GM18873 (cell line): Measurements from ENCODE around the gene SPRYD7.
"Not testable (repeated sequence)": the region's sequence is repeated elsewhere in the genome, so short reads cannot be mapped to it uniquely, and the experiment has no call there.

Experiments used
- ATAC-seq: cut with Tn5 transposase; IDR thresholded peaks from one replicate; pipeline ENCODE4 v1.9.1; 2021; ENCODE audit warnings: mild to moderate bottlenecking, moderate library complexity, moderate number of reproducible peaks; ENCODE audit not compliant: unreplicated experiment, low FRiP score

Gene SPRYD7, protein sequence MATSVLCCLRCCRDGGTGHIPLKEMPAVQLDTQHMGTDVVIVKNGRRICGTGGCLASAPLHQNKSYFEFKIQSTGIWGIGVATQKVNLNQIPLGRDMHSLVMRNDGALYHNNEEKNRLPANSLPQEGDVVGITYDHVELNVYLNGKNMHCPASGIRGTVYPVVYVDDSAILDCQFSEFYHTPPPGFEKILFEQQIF

DNA sequence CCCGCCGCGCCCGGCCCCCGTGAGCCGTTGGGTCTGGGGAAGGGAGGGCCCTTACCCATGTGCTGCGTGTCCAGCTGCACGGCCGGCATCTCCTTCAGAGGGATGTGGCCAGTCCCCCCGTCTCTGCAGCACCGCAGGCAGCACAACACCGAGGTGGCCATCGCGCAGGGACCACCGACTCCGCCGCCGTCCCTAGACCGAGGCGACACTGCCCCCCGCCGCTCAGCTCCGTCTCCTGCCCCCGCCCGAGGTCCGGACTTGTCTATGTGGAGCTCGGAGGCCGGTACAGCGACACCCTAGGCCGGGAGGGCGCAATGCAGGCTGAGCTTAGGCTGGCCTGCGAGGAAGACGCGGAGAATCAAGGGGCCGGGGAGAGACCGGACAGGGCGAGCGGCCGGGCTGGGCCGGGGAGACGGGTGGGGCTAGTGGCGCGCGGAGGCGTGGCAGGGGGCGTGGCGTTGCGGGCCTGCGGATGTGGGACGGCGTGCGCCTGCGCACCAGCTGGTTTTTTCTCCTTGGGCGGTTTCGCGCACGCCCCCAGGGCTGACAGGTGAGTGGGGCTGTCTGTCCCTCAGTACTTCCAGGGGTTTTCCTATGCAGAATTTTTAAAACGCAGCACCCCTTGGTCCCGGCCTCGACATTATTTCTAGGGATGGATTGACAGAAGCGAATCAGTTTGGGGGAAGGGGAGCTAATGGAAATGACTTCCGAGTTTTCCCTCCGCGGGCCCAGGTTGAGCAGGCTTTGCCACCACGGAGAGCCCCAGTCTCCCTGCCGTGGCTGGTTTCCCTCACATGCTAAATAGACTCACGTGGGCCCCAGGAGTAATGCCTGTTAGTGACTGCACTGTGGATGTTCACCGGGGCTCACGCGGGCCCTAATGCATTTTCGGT, at the start of gene SPRYD7:
Gene SPRYD7, minus strand, starts transcription at position 266 of the 893 bp plus-strand sequence. Its CDS starts 105 bp downstream, at position 161.
- ATAC-seq = peak; percentile 96

DNA sequence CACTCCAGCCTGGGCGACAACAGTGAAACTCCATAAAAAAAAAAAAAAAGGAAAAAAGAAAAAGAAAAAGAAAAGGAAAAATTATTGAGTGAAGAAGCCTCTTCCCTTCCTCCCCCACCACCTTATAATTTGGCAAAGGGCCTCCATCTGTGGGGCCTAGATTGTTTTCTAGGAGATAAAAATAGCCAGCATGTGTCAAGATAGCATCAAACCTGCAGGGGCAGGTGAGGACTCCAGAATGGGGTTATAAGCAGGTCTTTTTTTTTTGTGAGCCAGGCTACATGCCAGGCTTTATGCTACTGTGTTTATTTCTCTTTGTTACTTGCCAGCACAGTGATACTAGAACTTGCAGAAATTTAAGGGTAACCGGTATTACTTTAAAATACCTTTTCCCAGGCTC, 49.0 kb upstream of the SPRYD7 start:
- ATAC-seq = no peak

DNA sequence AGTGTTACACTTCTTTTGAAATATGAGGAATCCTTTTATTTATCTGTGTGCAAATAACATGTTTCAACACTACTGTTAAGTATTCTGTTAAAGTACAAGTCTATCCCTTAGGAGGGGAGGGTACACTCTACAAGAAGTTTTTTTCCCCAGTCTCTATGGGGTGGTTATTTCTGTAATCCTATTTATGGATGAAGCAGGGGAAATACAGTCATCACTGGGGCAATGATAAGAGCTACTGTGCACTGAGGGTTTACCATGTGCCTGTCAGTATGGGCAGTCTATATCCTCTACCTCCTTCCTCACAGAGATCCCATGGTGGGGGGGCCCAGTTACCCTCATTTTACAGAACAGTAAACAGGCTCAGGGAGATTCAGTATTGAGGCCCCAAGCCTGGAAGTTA, 44.1 kb upstream of the SPRYD7 start:
- no peak for ATAC-seq

DNA sequence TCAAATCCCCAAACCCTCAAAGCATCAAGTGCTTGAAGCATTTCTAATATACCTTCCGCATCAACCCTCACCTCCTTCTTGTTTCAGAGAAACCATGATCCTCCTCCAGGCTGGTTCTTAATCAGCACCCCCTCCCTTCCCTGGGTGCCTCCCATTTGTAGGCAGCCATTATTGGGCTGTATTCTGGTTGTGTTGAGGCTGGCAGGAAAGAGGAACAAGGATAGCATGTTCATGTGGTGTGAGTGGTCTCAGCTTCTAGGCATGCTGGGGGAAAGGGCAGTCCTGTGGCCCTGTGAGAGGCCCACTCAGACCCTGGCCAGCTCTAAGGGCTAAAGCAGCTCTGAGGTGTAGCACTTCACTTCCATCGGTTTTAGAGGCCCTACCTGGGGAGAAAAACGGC, 41.9 kb upstream of the SPRYD7 start:
- ATAC-seq = no peak

DNA sequence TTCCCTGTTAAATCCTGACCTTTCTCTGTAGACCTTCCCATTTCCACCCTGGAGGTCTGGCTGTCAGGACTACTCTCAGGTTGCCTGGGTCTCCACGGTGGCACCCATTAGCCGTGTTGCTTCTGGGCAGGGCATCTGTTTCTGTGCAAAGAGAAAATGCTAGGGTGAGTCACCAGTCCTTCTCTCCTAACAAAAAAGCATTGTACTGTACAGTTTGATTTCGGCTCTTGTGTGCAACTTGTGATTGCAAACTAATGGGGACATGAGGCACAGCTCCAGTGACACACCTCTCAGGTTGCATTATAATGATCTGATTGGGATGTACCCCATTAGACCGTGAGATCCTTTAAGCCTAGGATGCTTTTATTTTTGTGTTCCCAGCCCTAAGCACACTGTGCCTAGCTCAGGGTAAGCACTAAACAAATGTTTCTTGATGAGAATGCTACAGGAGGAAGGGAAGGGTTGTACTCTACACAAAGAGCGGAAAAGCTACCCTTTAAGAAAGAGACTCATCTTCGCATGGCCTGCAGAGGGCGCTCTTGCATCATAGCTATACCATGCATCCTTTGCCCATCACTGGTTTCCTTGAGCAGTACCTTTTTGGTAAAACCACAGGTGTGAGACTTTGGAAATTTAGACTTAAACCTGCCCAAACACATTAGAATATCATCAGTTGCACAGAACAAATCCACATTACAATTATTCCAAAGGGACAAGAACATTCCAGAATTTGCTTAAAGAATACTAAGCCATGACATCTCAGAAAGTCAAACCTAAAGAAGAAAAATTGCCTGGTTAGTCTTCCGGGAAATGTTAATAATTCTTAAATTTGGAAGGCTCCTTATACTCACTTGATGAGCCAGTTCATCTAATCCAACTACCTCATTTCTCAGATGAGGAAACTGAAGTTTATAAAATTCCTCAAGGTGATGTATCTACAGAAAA, 40.4 kb upstream of the SPRYD7 start:
- ATAC-seq = peak; percentile 56

DNA sequence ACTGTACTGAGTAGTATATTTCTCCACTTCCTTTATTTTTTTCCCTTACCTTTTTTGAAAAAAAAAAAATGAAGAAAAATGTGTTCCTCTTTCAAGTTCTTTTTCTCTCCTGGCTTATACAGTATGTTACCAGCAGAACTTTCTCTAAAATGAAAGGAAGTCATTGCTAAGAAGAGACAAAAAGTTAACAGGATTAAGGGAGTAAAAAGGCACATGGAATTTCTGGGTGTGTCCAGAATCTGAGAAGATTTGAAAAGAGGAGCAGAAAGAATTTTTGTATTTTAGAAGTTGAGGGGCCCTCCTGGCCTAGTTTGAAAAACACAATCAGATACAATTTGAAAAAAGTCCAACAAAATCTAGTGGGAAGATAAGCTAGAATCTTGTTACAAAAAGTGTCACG, 39.7 kb upstream of the SPRYD7 start:
- ATAC-seq = no peak

DNA sequence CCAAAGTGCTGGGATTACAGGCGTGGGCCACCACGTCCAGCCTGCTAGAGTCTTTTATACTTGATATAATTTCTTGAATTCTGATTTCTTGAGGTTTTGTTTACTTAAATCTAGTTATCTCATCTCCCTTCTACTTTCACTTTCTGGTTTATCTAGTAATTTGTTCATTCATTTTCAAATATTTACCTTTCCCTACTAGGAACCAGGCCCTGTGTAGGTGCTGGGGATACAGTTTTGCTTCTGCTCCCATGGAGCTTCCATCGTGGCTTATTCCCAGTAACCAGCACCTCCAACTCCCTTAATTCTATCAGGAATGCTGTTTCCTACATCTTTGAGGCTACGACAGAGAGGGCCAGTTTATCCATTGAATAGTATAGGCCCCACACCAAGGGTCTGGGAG, 36.6 kb upstream of the SPRYD7 start:
- no peak for ATAC-seq

DNA sequence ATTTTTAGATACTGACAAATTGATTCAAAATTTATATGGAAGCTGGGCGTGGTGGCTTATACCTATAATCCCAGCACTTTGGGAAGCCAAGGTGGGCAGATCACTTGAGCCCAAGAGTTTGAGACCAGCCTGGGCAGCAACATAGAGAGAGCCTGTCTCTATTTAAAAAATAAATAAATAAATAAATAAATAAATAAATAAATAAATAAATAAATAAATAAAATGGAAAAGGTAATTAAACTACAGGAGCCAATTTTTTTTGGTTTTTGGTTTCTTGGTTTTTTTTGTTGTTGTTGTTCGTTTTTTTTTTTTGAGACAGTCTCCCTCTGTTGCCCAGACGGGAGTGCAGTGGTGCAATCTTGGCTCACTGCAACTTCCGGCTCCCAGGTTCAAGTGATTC, 31.3 kb upstream of the SPRYD7 start:
- ATAC-seq = no peak

DNA sequence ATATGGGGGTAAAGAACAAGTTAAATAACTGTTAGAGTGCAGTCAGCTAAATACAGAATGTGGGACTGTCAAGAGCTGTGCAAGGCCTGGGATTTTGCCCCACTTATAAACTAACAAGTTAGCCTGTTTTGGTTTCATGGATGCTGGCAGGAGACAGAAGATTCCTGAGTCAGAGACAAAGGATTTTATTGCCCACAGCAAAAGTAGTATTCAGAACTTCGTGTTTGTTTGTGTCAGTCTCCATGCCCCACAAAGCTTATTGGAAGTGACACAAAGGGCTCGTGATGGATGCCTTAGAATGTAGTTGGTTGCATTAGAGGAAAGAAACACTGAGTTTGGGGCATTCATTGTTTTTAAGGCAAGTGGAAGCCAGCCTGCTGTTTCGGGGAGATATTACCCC, 22.2 kb upstream of the SPRYD7 start:
- ATAC-seq = no peak

DNA sequence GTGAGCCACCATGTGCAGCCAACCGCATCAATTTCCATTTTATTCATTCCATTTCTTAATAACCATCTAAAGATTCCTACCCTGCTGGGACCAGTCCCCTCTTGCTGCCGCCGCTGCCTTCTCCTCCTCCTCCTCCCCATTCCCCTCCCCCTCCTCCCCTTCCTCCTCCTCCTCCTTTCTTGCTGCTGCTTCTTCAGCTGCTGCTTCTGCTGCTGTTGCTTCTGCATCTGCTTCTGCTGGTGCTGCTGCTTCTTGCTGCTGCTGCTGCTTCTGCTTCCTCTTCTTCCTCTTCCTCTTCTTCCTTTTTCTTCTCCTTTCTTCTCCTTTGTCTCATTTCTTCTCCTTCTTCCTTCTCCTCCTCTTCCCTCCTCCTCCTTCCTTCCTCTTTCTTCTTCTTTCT, 20.0 kb upstream of the SPRYD7 start:
- ATAC-seq = no peak

DNA sequence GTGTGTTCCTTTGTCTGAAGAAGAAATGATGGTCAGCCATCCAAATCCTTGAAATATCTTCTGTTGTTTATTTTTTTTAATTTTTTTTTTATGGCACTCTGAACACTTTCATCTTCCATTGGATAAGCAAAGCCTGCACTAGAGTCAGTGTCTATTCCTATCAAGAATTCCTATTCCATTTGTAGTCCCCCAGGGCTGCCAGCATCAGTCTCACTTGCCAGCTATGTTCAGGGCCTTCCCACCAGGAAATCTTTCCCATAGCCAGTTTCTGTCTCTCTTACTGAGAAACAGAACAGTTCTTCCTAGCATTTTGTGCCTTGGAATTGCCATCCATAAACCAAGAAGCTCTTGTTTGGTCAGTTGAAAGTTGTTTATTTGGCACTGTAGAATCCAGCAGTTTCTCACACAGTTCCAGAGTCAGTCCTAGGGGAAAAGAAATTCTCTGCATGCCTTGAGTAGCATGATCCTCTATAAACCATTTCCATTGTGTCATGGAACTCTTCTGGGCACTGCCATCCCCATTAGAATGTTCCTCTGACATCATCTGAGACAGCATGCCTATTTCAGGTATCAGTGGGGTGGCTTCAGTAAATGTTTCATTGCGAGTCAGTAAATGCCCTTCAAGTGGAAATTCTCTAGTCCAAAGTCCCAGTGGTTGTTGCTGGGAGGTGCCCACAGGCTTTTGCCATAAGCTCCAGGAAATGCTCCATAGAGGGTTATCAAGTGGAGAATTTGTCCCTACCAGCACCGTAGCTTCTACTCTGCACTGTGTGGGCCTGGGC, 18.7 kb upstream of the SPRYD7 start:
- no peak for ATAC-seq

DNA sequence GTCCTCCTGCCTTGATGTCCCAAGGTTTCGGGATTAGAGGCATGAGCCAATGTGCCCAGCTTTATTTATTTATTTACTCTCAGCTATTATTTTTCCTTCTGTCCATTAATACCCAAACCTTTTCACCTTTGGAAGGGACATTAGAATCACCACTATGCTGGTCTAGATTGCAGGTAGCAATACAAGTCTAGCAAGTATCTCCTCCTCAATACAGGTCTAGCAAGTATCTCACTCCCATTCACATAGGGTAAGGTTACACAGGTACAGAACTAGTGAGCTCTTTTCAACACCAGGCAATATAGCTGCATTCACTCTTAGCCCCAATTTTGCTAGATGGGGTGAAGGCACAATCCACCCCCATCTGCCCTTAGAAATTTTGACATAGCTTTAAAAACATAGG, 17.4 kb upstream of the SPRYD7 start:
- no peak for ATAC-seq

DNA sequence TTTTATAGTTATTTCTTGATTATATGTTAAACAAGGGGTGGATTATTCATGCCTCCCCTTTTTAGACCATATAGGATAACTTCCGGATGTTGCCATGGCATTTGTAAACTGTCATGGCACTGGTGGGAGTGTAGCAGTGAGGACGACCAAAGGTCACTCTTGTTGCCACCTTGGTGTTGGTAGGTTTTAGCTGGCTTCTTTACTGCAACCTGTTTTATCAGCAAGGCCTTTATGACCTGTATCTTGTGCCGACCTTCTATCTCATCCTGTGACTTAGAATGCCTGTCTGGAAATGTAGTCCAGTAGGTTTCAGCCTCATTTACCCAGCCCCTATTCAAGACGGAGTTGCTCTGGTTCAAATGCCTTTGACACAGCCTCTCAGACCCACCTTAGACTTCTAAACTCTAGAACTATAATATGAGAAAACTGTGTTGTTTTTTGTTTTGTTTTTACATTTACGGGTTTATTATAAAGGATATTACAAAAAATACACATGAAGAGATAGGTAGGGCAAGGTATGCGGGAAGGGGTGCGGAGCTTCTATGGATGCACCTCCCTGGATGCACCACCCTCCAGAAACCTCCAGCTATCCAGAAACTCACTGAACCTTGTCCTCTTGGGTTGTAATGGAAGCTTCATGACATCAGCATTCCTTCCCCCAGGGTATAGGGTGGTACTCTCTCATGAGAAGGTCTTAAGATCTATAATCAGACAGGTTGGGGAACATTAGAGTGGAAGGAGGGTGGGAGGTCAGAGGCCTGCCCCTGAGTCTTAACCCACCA, 15.8 kb upstream of the SPRYD7 start:
- no peak for ATAC-seq

DNA sequence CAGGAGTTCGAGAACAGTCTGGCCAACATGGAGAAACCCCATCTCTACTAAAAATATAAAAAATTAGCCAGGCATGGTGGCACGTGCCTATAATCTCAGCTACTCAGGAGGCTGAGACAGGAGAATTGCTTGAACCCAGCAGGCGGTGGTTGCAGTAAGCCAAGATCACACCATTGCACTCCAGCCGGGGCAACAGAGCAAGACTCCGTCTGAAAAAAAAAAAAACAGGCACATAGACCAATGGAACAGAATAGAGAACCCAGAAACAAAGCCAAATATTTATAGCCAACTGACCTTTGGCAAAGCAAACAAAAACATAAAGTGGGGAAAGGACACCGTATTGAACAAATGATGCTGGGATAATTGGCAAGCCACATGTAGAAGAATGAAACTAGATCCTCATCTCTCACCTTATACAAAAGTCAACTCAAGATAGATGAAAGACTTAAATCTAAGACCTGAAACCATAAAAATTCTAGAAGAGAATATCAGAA, 12.7 kb upstream of the SPRYD7 start:
- ATAC-seq = not testable (repeated sequence)

DNA sequence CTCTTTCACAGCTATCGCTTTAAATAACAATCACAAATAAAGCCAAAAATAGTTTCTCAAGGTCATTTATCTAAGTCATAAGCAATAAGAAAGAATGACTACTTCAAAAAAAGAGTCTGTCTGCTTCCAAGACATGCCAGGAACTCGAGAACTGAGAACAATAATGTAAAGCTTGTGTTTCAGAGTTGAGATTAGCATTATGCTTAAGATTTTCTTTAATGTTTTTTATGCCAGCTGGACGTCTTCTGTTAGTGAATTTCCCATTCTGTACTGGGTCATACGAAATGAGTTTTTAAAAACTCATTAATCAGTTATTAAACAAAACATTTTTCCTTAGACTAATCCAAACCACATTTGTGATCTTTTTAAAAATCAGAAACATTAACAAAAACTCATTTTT, 3.2 kb upstream of the SPRYD7 start:
- ATAC-seq = no peak

DNA sequence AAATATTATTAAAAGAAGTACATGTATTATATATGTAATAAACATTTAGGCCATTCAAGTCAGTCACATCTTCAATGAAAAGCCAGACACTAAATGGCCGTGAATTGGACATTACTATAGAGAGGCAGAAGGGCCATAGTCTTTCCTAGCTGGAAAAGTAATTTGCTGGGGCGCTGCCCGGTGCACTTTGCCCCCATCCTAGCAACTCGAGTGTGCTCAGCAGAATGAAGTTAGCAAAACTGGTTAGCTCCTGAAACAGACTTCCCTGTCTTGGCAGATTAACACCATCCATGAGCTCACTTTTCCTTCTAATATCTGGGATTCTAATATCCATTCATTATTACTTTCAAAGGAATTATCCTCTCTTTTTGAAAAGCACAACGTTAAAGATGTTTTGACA, 2.8 kb upstream of the SPRYD7 start:
- no peak for ATAC-seq

DNA sequence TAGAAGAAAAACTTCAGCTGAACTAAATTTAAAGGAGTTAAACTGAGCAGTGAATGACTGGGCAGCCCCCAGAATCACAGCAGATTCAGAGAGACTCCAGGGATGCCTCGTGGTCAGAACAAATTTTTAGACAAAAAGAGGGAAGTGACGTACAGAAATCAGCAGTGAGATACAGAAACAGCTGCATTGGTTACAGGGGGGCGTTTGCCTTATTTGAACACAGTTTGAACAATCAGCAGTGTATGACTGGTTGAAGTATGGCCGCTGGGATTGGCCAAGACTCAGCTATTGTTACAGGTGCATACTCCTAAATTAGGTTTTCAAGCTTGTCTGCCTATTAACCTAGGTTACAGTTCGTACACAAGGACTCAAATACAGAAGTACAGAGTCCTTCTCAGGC, 2.2 kb upstream of the SPRYD7 start:
- no peak for ATAC-seq

DNA sequence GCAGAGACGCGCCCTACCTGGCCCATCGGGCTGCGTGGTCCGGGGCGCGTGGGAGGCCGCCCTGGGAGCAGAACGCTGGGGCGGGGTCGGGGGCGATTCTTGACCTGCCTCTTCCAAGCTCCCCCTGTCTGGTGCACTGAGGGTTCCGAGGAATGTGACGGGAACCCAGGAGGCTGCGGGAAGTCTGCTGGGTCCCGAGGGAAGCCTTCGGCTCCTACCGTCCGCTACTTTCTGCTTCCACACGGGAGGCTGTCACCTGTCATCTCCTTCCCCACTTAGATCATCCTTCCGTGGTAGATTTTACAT, 781 bp upstream of the SPRYD7 start:
- no peak for ATAC-seq
